Naive B cell (primary cell): ENCODE data around the gene TSC1. TPM values are rescaled to one million over a fixed set of nuclear protein-coding genes. Genes with fewer than 3 reads are reported as not detected.
"Not testable (repeated sequence)": the region's sequence is repeated elsewhere in the genome, so short reads cannot be mapped to it uniquely, and the experiment has no call there.

Experiments
- ATAC-seq, 2 donors: fragments of 150-1000 bp; cut with Tn5 transposase; 2 replicates each; pipeline ENCODE4 v1.10.0; 2021; ENCODE audit warnings: low read depth in 2 of 2, mild to moderate bottlenecking in 2 of 2, moderate library complexity in 2 of 2
- DNase-seq: peaks from one replicate; pipeline ENCODE4 v3.0.0; 2022
- H3K27ac Mint-ChIP-seq, 6 donors: one replicate each; pipeline ENCODE4 v1.8.0; 2020 to 2022; ENCODE audit warnings: mild to moderate bottlenecking in 6 of 6, mixed read lengths in 6 of 6, moderate library complexity in 5 of 6, inconsistent platforms in 2 of 6
- H3K27me3 Mint-ChIP-seq, 3 donors: one replicate each; pipeline ENCODE4 v1.8.0; 2021 to 2022; ENCODE audit warnings: mixed read lengths in 3 of 3, mild to moderate bottlenecking in 1 of 3
- H3K36me3 Mint-ChIP-seq, 2 donors: one replicate each; pipeline ENCODE4 v1.8.0; 2020 to 2022; ENCODE audit warnings: mixed read lengths in 2 of 2, inconsistent platforms in 1 of 2, mild to moderate bottlenecking in 1 of 2
- H3K4me1 Mint-ChIP-seq, 3 donors: one replicate each; pipeline ENCODE4 v1.8.0; 2020 to 2022; ENCODE audit warnings: mixed read lengths in 3 of 3, inconsistent platforms in 1 of 3, mild to moderate bottlenecking in 1 of 3, moderate library complexity in 1 of 3
- H3K4me3 Mint-ChIP-seq, 8 donors: one replicate each; pipeline ENCODE4 v1.8.0; 2020 to 2022; ENCODE audit warnings: mild to moderate bottlenecking in 8 of 8, mixed read lengths in 8 of 8, moderate library complexity in 8 of 8, inconsistent platforms in 2 of 8
- H3K9me3 Mint-ChIP-seq, 7 donors: one replicate each; pipeline ENCODE4 v1.8.0; 2020 to 2022; ENCODE audit warnings: mixed read lengths in 7 of 7, mild to moderate bottlenecking in 5 of 7, inconsistent platforms in 2 of 7, moderate library complexity in 1 of 7
- polyA plus RNA-seq, 6 donors: library from polyadenylated mRNA; unstranded; fragments of 300-500 nt; fragmentation: Illumina TruSeq; gene quantifications; one replicate each; pipeline ENCODE4 v1.2.3, GENCODE V29; 2021; ENCODE audit warnings: low read depth in 6 of 6

Gene TSC1
- polyA plus RNA-seq: 10 to 100 TPM in 2 of 6 donors, 1 to 10 TPM in 3, under 1 TPM in 1; 1.00 to 14.4 (median 8.6) TPM

DNA sequence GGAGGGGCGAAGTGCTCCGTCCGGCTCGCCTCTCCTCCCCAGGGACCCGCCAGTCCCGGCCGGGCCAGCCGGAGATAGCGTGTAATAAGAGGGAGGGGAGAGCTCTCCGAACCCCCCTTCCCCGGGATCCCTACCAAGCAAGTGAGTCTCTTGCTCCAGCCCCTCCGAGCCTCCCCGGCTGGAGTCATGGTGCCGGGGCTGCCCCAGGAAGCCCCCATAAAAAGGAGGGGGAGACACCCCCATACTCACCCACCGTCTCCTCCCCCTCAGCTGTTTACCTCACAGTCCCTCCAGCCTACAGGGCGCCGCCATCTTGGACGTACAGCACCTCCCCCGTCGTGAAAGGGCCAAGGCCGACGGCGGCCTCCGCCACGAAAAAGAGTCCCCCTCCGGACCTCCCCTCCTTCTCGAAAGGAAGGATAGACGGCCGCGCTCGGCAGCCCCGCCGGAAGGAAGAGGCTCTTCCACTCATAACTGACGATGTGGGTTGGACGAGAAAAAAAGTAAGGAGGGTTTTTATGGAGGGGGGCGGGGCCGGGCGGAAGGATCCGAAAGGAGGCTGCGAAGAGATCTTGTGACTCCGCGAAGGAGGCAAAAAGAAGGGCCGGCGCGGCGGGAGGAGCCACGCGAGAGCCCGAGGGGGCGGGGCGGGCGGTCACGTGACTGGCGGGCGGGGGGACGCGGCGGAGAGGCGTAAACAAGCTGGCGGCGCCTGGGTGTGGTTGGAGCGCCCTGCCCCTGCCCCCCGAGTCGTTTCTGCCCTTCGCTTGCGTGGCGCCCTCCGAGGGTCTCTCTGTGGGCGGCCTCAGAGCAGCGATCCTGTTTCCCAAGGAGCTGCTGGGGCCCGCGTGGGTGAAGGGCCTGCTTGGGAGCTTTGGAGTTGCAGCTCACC is at the start of gene TSC1:
Gene TSC1, minus strand, starts transcription at position 323 of the 892 bp plus-strand sequence. CDS start 15,744 bp downstream, outside the sequence.
- Mint-ChIP-seq H3K9me3 (peaks cover 0 to 2% (median 0%) of the 10 kb centered on the region in 7 donors), H3K36me3 (no peaks in the 10 kb centered on the region), H3K4me1 (peaks cover 18 to 26% (median 24%) of the 10 kb centered on the region in 3 donors), H3K27ac (peak within 1 kb of the TSS; percentile 99 to 100 (median 100)), H3K27me3 (no peaks in the 10 kb centered on the region), H3K4me3 (peak within 1 kb of the TSS; percentile 91 to 100 (median 96))
- DNase-seq: peak; percentile 97
- peak; percentile 88 to 90 for ATAC-seq

DNA sequence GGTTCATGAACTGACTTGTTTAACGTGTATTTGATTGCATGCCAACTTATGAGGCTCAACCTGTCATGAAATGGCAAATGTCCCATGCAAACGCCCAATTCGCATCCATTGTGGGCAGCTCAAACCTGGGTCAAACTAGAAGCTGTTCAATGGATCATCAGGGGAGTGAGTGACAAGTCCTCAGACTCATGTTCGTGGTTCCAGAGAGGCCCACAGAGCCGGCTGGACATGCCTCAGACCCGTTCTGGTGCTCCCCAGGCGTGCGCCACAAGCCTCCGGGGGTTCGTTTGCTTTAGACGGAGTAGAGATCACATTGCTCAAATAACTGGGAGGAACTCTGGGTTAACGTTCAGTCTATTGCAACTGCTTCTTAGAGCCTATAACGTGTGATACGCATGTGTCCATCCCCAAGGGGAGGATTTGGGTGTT is 49.1 kb upstream of the TSC1 start:
- H3K4me3 Mint-ChIP-seq: no peak overlapping the region
- ATAC-seq (no peak), DNase-seq (no peak)
- no peaks in the 10 kb centered on the region for H3K36me3 Mint-ChIP-seq
- peaks cover 27 to 55% (median 29%) of the 10 kb centered on the region in 3 donors for H3K27me3 Mint-ChIP-seq
- H3K27ac Mint-ChIP-seq: no peak overlapping the region
- no peaks in the 10 kb centered on the region for H3K9me3 Mint-ChIP-seq
- peaks cover 13 to 17% (median 16%) of the 10 kb centered on the region in 3 donors for H3K4me1 Mint-ChIP-seq

DNA sequence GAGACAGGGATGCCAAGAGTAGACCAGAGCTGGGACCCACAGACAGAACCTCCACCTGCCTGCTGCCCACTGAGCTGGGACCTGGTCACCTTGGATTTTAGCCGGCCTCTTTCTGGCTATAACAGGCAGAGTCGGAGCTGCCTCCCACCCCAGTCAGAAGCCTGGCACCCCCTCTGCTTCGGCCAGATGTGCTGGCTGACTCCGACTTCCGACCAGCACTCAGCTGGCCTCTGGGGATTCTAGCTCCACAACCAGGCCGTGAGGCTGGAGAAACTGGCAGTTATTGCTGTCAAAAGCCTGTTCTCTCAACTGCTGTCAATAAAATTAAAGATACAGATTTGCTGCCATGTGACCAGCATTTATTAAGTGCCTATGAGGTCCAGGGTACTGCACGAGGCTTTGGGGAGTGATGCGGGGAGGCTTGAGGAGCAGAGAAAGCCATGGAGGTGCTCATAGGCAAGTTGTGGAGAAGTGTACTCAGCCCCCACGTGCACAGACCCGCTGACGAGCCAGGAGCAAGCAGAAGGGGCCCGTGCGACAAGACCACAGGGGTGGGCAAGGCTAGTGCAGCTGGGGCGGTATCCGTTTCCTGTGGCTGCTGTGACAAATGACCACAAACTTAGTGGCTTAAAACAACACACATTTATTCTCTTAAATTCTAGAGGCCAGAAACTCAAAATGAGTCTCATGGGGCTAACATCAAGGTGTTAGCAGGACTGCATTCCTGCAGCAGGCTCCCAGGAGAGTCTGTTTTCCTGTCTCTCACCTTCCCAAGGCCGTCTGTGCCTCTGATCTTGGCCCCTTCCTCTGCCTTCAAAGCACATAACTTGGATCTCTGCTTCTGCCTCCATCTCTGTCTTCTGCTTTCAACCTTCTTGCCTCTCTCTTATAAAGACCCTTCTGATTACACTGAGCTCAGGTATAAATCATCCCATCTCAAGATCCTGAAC is 47.2 kb upstream of the TSC1 start:
- ATAC-seq (peak in 1 of 2 donors; percentile 18), DNase-seq (no peak)
- Mint-ChIP-seq H3K9me3 (no peaks in the 10 kb centered on the region), H3K36me3 (no peaks in the 10 kb centered on the region), H3K27me3 (peaks cover 29 to 69% (median 44%) of the 10 kb centered on the region in 3 donors), H3K4me3 (no peak overlapping the region), H3K4me1 (peaks cover 13 to 17% (median 16%) of the 10 kb centered on the region in 3 donors), H3K27ac (no peak overlapping the region)

DNA sequence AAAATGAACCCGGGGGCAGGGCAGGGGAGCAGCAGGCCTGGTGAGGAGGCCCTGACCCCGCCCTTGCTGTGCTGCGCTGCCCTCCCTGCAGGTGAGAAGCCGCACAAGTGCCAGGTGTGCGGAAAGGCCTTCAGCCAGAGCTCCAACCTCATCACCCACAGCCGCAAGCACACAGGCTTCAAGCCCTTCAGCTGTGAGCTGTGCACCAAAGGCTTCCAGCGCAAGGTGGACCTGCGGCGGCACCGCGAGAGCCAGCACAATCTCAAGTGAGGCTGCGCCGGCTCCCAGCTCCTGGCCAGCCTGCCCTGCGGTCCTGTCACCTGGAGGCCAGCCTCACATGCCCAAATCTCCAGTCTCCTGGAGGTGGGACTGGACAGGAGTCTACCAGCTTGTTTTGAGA is 46.4 kb upstream of the TSC1 start:
- peaks cover 36 to 69% (median 53%) of the 10 kb centered on the region in 3 donors for H3K27me3 Mint-ChIP-seq
- ATAC-seq (no peak), DNase-seq (no peak)
- H3K9me3 Mint-ChIP-seq: no peaks in the 10 kb centered on the region
- H3K4me3 Mint-ChIP-seq: no peak overlapping the region
- H3K4me1 Mint-ChIP-seq: peaks cover 13 to 17% (median 16%) of the 10 kb centered on the region in 3 donors
- H3K27ac Mint-ChIP-seq: no peak overlapping the region
- no peaks in the 10 kb centered on the region for H3K36me3 Mint-ChIP-seq

DNA sequence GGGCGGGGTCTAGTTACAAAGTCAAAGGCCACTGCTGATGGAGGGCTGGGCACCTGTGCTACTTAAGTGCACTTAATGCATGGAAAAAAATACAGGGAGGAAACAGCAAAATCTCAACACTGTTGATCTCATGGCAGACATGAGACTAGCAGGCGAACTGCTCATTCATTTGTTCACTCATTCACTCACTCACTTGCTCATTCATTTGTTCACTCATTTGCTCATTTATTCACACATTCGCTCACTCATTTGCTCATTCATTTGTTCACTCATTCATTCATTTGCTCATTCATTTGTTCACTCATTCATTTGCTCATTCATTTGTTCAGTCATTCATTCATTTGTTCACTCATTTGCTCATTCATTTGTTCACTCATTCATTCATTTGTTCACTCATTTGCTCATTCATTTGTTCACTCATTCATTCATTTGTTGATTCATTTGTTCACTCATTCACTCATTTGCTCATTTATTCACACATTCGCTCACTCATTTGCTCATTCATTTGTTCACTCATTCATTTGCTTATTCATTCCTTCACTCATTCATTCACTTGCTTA is 45.7 kb upstream of the TSC1 start:
- DNase-seq, H3K4me3 Mint-ChIP-seq, H3K9me3 Mint-ChIP-seq, H3K36me3 Mint-ChIP-seq: not testable (repeated sequence)
- ATAC-seq: peak; percentile 60 to 74
- H3K27me3 Mint-ChIP-seq: peaks cover 38 to 71% (median 60%) of the 10 kb centered on the region in 3 donors
- H3K27ac Mint-ChIP-seq: peak overlapping the region in 1 of 6 donors; percentile 19
- H3K4me1 Mint-ChIP-seq: peaks cover 13 to 17% (median 16%) of the 10 kb centered on the region in 3 donors

DNA sequence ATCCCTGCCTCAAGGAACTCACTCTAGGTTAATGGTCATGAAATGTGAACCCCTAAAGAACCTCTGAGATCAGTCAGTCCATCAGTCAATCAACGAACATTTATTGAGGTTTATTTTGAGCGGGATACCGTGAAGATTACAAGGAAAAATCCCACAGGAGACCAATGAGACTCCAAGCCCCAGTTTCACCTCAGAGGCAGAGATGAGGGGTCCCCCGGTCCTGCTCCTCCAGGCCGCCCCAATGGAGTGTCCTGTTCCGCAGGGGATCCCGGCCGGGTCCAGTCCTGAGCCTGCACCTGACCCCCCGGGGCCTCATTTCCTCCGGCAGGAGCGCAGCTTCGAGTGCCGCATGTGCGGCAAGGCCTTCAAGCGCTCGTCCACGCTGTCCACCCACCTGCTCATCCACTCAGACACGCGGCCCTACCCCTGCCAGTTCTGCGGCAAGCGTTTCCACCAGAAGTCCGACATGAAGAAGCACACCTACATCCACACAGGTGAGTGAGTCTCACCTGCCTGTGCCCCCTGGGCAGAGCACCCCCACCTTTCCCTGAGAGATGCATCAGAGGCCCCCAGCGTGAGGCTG is 45.1 kb upstream of the TSC1 start:
- ATAC-seq (no peak), DNase-seq (no peak)
- Mint-ChIP-seq H3K4me3 (no peak overlapping the region), H3K27ac (no peak overlapping the region), H3K36me3 (no peaks in the 10 kb centered on the region), H3K27me3 (peaks cover 36 to 65% (median 58%) of the 10 kb centered on the region in 3 donors), H3K4me1 (peaks cover 11 to 13% (median 11%) of the 10 kb centered on the region in 3 donors), H3K9me3 (no peaks in the 10 kb centered on the region)

DNA sequence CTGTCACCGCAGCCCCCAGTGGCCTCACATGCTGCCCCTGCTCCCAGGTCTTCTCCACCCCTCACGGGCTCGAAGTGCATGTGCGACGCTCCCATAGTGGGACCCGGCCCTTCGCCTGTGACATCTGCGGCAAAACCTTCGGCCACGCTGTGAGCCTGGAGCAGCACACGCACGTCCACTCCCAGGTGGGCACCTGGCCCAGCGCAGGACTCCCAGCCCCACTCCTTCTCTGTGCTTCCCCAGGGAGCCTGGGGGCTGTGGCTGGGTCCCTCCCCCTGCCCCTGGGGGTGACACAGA is 44.5 kb upstream of the TSC1 start:
- no peaks in the 10 kb centered on the region for H3K9me3 Mint-ChIP-seq
- no peaks in the 10 kb centered on the region for H3K36me3 Mint-ChIP-seq
- no peak overlapping the region for H3K4me3 Mint-ChIP-seq
- DNase-seq (no peak), ATAC-seq (no peak)
- H3K27ac Mint-ChIP-seq: no peak overlapping the region
- peaks cover 7 to 8% (median 8%) of the 10 kb centered on the region in 3 donors for H3K4me1 Mint-ChIP-seq
- H3K27me3 Mint-ChIP-seq: peaks cover 33 to 65% (median 58%) of the 10 kb centered on the region in 3 donors

DNA sequence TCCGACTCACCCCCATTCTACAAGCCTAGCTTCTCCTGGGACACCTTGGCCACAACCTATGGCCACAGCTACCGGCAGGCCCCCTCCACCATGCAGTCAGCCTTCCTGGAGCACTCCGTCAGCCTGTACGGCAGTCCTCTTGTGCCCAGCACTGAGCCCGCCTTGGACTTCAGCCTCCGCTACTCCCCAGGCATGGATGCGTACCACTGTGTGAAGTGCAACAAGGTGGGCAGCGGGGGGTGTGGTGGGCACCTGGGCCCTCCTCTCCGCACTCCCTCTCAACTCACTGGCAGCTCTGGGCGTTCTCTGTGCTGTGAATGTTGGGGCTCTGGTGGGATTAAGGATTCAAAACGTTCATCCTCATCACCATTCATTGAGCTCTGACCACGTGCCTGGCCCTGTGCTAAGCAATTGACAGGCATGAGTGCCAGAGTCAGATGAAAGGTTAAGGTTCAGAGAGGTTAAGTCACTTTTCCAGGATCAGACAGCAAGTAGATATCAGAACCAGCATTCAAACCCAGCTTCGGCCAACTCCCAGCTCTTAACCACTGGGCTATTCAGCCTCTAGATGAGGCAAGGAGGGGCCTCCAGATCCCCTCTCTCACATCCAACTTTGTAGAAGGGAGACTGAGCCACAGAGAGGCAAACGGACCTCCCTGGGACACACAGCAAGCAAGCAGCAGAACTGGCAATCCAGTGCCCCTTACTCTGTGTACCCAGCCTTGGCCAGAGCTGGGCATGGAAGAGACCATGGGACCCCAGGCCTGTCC is 44.0 kb upstream of the TSC1 start:
- no peaks in the 10 kb centered on the region for H3K9me3 Mint-ChIP-seq
- ATAC-seq (no peak), DNase-seq (no peak)
- H3K27me3 Mint-ChIP-seq: peaks cover 29 to 65% (median 58%) of the 10 kb centered on the region in 3 donors
- H3K4me1 Mint-ChIP-seq: peaks cover 7 to 11% (median 8%) of the 10 kb centered on the region in 3 donors
- peak overlapping the region in 1 of 6 donors; percentile 80 for H3K27ac Mint-ChIP-seq
- no peaks in the 10 kb centered on the region for H3K36me3 Mint-ChIP-seq
- H3K4me3 Mint-ChIP-seq: no peak overlapping the region

DNA sequence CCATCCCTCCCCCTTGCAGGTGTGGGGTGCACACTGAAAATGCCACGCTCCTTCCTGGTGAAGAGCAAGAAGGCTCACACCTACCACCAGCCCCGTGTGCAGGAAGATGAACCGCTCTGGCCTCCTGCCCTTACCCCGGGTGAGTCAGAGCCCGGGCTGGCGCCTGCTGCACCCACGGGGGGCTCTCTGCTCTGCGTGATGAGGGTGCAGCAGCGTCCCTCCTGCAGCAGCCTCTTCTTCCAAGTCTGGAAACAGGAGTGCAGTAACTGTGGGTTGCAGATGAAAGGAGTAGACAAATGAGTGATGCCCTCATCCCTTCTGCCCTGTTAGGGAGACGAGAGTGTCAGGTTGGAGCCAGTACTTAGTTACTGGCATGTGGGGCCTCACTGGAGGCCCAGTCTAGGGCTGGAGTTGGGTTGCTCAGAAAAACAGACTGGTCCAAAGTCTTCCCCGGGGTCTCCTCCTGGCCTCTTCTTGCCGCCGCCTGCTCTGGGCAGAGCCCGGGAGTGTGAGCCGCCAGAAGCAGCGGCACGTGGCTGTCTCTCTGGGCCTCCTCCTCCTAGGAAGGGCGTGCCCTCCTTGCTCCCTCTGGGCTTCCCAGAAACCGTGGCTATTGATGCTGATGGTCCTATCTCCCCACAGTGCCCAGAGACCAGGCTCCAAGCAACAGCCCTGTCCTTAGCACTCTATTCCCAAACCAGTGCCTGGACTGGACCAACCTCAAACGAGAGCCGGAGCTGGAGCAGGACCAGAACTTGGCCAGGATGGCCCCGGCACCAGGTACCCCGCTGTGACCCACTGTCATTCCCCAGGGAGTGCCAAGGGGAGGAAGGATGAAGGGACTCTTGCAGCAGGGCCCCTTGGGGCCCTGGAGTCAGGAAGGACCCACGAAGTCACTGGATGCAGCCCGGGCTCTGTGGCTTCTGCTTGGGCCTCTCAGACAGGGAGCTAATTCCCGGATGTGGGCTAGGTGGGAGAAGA is 42.5 kb upstream of the TSC1 start:
- peaks cover 30 to 64% (median 59%) of the 10 kb centered on the region in 3 donors for H3K27me3 Mint-ChIP-seq
- H3K9me3 Mint-ChIP-seq: no peaks in the 10 kb centered on the region
- DNase-seq: no peak
- H3K36me3 Mint-ChIP-seq: no peaks in the 10 kb centered on the region
- no peak for ATAC-seq
- no peak overlapping the region for H3K4me3 Mint-ChIP-seq
- peaks cover 11 to 19% (median 12%) of the 10 kb centered on the region in 3 donors for H3K4me1 Mint-ChIP-seq
- no peak overlapping the region for H3K27ac Mint-ChIP-seq

DNA sequence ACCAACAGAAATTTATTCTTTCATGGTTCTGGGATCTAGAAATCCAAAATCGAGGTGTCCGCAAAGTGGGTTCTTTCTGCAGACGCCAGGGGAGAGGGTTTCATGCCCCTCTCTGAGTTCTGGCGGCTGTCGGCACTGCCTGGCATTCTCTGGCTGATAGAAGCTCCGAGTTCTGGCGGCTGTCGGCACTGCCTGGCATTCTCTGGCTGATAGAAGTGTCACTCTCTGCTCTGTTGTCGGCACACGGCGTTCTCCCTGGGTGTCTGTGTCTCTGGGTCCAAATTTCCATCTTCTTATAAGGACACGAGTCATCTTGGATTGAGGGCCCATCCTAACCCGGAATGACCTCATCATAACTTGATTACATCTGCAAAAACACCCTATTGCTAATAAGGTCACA is 41.7 kb upstream of the TSC1 start:
- peaks cover 27 to 63% (median 61%) of the 10 kb centered on the region in 3 donors for H3K27me3 Mint-ChIP-seq
- no peak for DNase-seq

DNA sequence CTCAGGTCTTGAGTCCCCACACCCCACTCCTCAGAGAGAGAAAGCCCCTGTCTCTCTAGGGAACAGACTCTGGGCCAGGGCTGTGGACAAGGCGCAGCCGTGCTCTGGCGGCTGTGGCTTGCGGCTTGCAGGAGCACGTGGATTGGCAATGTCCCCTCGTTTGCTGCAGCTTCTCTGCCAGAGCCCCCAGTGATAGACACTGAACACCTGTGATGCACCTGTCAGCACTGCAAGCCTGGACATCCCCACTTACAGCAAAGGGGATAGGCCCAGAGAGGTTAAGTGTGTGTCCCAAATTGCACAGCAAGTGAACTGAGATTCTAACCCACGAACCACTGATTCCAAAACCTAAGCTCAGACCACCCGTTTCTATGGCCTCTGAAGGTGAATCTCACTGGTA is 41.1 kb upstream of the TSC1 start:
- ATAC-seq (no peak), DNase-seq (no peak)
- Mint-ChIP-seq H3K36me3 (no peaks in the 10 kb centered on the region), H3K27me3 (peaks cover 34 to 69% (median 66%) of the 10 kb centered on the region in 3 donors), H3K27ac (no peak overlapping the region), H3K9me3 (no peaks in the 10 kb centered on the region), H3K4me3 (no peak overlapping the region), H3K4me1 (peaks cover 9 to 17% (median 11%) of the 10 kb centered on the region in 3 donors)

More for the DNA sequence above, 41.7 kb upstream of the TSC1 start:
- ATAC-seq: no peak
- Mint-ChIP-seq H3K4me1 (peaks cover 10 to 17% (median 11%) of the 10 kb centered on the region in 3 donors), H3K36me3 (no peaks in the 10 kb centered on the region), H3K4me3 (no peak overlapping the region), H3K9me3 (no peaks in the 10 kb centered on the region), H3K27ac (no peak overlapping the region)
